HCT116 (cell line): ENCODE results near the gene SLC26A9.

Experiments
- EZH2phosphoT487 ChIP-seq: fragments of 200-600 bp; IDR thresholded peaks from 2 replicates; pipeline ENCODE4 v1.6.1; 2018; ENCODE audit warnings: antibody characterized with exemption, borderline replicate concordance
- TF ChIP-seq, protein P1 (sequence below), 3 experiments: fragments of 200-600 bp in 1 of 3; sonication (generic) in 1 of 3; IDR thresholded peaks in 2 of 3; conservative IDR thresholded peaks in 1 of 3; 2 replicates each; pipeline ENCODE4 v1.5.1; 2012 to 2017; ENCODE audit warnings: low read depth in 2 of 3, low read length in 2 of 3, antibody characterized with exemption in 1 of 3, borderline replicate concordance in 1 of 3, control low read depth in 1 of 3, mild to moderate bottlenecking in 1 of 3, mixed read lengths in 1 of 3, mixed run types in 1 of 3, moderate library complexity in 1 of 3; ENCODE audit not compliant: insufficient read depth in 1 of 3

DNA sequence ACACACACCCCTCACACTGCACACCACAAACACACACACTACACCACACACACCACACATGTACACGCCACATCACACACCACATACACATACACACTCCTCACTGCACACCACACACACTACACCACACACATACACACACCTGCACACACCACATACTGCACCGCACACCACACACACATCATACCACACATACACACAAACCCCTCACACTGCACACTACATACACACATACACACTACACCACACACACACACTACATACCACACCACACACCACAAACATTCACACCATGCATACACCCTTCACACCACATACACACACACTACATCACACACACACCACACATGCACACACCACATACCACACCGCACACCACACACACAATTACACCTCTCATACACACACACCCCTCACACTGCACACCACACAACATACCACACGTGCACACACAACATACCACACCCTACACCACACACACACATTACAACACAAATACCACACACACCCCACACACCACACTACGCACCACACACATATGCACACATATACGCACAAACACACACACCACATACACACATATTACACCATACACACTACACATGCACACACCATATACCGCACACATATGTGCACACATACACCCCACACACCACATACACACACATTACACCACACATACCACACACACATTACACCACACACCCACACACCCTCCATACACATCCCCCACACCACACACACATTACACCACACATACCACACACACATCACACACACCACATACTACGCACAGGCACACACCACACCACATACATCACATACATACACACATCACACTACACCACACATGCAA is 30.3 kb upstream of the SLC26A9 start:
- TF ChIP-seq, protein P1, sequence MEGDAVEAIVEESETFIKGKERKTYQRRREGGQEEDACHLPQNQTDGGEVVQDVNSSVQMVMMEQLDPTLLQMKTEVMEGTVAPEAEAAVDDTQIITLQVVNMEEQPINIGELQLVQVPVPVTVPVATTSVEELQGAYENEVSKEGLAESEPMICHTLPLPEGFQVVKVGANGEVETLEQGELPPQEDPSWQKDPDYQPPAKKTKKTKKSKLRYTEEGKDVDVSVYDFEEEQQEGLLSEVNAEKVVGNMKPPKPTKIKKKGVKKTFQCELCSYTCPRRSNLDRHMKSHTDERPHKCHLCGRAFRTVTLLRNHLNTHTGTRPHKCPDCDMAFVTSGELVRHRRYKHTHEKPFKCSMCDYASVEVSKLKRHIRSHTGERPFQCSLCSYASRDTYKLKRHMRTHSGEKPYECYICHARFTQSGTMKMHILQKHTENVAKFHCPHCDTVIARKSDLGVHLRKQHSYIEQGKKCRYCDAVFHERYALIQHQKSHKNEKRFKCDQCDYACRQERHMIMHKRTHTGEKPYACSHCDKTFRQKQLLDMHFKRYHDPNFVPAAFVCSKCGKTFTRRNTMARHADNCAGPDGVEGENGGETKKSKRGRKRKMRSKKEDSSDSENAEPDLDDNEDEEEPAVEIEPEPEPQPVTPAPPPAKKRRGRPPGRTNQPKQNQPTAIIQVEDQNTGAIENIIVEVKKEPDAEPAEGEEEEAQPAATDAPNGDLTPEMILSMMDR (IDR thresholded peaks at IDR 0.05 in 2 of 3, conservative IDR thresholded peaks at IDR 0.05 in 1 of 3; ENCODE audit: borderline replicate concordance in 1 of 3, insufficient read depth in 1 of 3, low read depth in 2 of 3, low read length in 2 of 3) = no peak
- no peak for TF ChIP-seq EZH2phosphoT487
